Brain microvascular endothelial cell (primary cell): ENCODE data around the gene RBM22.

Experiments
- DNase-seq: peaks from one replicate; pipeline ENCODE4 v3.0.0-alpha.2; 2020
- H3K27ac ChIP-seq: fragments of 250-450 bp; sonication (Bioruptor Pico); 2 replicates; pipeline ENCODE4 v1.5.1; 2020; ENCODE audit warnings: mild to moderate bottlenecking, moderate library complexity
- H3K27me3 ChIP-seq: fragments of 250-450 bp; sonication (Bioruptor Pico); replicated peaks from 2 replicates; pipeline ENCODE4 v1.5.1; 2020; ENCODE audit warnings: mild to moderate bottlenecking
- H3K36me3 ChIP-seq: fragments of 250-450 bp; sonication (Bioruptor Pico); replicated peaks from 2 replicates; pipeline ENCODE4 v1.5.1; 2020; ENCODE audit warnings: mild to moderate bottlenecking
- H3K4me3 ChIP-seq: 2 replicates; pipeline ENCODE4 v1.5.1; 2011; ENCODE audit warnings: low read depth, mild to moderate bottlenecking, control low read depth, low read length, moderate library complexity
- in situ Hi-C: cut with HindIII; loops from 2 replicates; pipeline ENCODE4 v1.10.0; 2017; ENCODE audit warnings: low sequenced_read_pairs, low pct_ligation_motif_present
- TF ChIP-seq, protein P1 (sequence below): IDR thresholded peaks from 2 replicates; pipeline ENCODE4 v1.5.1; 2011; ENCODE audit warnings: low read depth, mild to moderate bottlenecking, moderate library complexity, low read length, control low read depth, inconsistent platforms; ENCODE audit errors: missing control alignments

RBM22 gene

DNA sequence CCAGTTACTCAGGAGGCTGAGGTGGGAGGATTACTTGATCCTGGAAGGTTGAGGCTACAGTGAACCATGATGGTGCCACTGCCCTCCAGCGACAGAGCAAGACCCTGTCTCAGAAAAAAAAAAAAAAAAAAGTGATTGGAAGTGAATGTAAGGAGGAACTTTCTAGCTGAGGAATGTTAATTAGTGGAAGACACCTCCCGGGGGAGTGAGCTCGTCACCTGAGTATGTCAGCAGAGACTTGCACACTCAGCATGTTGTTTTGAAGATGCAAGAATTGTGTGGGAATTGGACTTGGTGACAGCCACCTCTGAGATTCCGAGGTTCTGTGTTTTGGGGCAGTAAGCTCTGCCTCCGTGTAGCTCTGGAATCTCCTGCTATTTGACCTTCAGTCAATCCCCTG is 56.8 kb downstream of the RBM22 start:
- H3K36me3 ChIP-seq, result peaks cover 12% of the 10 kb centered on the region
- TF ChIP-seq, protein P1, sequence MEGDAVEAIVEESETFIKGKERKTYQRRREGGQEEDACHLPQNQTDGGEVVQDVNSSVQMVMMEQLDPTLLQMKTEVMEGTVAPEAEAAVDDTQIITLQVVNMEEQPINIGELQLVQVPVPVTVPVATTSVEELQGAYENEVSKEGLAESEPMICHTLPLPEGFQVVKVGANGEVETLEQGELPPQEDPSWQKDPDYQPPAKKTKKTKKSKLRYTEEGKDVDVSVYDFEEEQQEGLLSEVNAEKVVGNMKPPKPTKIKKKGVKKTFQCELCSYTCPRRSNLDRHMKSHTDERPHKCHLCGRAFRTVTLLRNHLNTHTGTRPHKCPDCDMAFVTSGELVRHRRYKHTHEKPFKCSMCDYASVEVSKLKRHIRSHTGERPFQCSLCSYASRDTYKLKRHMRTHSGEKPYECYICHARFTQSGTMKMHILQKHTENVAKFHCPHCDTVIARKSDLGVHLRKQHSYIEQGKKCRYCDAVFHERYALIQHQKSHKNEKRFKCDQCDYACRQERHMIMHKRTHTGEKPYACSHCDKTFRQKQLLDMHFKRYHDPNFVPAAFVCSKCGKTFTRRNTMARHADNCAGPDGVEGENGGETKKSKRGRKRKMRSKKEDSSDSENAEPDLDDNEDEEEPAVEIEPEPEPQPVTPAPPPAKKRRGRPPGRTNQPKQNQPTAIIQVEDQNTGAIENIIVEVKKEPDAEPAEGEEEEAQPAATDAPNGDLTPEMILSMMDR, result no peak
- no peak for DNase-seq
- in situ Hi-C loops, result no loop called here
- no peak overlapping the region for H3K4me3 ChIP-seq
- no peak overlapping the region for H3K27ac ChIP-seq
- H3K27me3 ChIP-seq, result no peaks in the 10 kb centered on the region

DNA sequence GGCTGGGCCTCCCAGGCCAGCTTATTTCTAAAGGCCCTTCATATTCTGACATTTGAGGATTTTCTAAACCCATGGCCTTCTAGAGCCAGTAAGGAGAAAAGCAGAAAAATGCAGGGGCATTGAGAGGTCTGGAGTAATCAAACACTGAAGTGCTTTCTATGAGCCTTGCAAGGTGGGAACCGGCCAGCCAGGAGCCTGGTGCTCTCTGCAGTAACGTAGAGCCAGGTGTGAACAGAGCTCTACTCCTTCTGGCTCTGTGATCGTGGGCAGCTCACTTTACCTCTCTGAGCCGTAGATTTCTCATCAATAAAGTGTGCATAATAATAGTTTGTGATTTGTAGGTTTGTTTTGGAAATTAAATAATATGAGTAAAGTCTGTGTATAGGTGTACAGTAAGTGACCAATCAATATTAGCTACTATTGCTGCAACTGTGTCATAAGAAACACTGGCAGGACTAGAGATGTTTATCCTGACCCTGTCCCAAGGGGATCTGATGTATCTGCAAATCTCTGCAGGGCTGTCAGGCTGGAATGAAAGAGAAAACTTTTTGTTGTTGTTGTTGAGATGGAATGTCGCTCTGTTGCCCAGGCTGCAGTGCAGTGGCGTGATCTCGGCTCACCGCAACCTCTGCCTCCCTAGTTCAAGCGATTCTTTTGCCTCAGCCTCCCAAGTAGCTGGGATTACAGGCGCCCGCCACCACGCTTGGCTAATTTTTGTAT is 57.7 kb downstream of the RBM22 start:
- in situ Hi-C loops, result no loop called here
- Histone ChIP-seq H3K27me3 (no peaks in the 10 kb centered on the region), H3K4me3 (peak overlapping the region; percentile 33), H3K36me3 (peaks cover 3% of the 10 kb centered on the region), H3K27ac (peak overlapping the region; percentile 87)
- DNase-seq, result peak; percentile 33
- TF ChIP-seq, protein P1, result no peak

DNA sequence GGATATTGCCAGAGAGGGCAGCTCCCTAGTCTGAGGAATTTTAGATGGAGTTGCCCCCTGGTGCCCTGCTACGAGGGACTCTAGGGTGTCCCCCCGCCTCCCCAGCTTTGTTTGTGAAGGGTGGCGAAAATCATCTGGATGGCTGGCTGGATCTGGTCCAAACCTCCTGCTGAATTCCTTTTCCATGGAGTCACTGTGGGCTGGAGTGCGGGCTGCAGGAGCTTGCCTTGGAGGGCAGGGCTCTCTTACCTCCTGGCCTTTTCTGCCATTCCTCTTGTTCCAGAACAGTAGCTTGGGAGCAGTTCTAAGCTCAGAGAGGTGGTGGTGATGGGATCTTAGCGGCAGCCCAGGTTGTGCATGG is 58.3 kb downstream of the RBM22 start:
- Histone ChIP-seq H3K27ac (peak overlapping the region; percentile 87), H3K27me3 (no peaks in the 10 kb centered on the region), H3K36me3 (no peaks in the 10 kb centered on the region), H3K4me3 (peak overlapping the region; percentile 49)
- in situ Hi-C loops, result no loop called here
- TF ChIP-seq, protein P1, result no peak
- DNase-seq, result peak; percentile 87

DNA sequence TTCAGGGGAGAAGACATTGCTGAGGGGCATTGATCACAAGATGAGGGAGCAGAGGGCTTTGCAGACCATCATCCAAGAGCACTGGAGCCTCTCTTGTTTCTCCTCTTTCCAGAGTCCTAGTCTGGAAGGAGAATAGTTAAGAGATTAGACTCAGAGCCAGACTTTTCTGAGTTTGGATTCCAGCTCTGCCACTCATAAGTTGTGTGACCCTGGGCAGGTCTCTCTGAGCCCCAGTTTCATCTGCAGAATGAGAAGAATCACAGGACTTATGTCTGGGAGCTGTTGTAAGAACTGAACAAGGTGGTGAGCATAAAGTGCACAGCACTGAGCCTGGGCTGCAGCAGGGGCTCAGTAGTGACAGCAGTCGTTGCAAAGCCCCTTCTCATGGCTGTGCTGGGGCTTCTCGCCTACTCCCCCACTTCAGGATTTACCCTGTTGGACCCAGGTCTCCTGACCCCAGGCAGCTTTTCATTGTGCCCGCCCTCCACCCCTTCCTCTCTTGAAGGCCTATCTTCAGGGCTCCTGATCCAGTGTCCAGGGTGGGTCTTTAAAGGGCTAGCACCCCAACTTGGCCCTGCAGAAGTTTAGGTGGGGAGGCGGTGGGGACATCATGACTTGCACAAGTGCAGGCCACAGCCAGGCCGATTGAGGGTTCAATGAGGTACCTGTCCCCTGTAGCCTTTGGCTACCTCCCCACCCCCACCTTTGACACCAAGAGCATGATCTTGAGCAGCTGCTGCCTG is 58.9 kb downstream of the RBM22 start:
- in situ Hi-C loops, result no loop called here
- DNase-seq, result no peak
- Histone ChIP-seq H3K27ac (peak overlapping the region; percentile 87), H3K4me3 (peak overlapping the region; percentile 49), H3K36me3 (no peaks in the 10 kb centered on the region), H3K27me3 (no peaks in the 10 kb centered on the region)
- TF ChIP-seq, protein P1, result no peak

DNA sequence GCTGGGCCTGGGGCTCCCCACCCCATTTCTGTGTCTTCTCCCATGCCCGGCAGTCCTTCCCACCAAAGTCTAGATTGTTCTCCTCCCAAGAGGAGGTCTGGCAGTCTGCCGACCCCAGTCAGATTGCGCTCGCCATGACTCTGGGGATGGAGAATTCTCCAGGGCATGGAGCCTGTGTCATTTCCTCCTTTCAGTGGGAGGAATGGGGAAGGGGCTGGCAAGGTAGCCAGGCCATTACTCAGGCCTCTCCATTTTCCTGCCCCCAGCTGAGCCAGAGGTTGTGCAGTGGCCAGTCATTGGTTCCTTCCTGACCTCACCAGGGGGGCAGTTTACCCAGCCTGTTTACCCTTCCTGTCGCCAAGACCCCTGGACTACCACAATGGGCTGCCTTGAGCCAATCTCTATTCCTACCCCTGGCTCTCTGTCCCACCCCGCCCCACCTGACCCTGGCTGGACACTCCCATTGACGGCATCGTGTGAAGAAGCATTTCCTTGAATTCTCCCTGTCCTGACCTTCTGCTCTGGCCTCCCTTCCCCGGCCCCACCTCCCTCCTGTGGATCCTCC is 59.8 kb downstream of the RBM22 start:
- H3K4me3 ChIP-seq, result peak overlapping the region; percentile 49
- in situ Hi-C loops, result no loop called here
- peak overlapping the region; percentile 87 for H3K27ac ChIP-seq
- no peaks in the 10 kb centered on the region for H3K27me3 ChIP-seq
- TF ChIP-seq, protein P1, result no peak
- no peaks in the 10 kb centered on the region for H3K36me3 ChIP-seq
- DNase-seq, result peak; percentile 63
